A549 treated with dexamethasone at 1 μM for 4 hours (cell line): ENCODE results near the gene RNF41. TPM values are rescaled to one million over a fixed set of nuclear protein-coding genes. Genes with fewer than 3 reads are reported as not detected.

Experiments used
- total RNA-seq: library from RNA; stranded (reverse); fragments of 200-300 nt; extraction: Qiagen RNA extraction; gene quantifications from 5 replicates; pipeline ENCODE4 v1.2.3, GENCODE V29; 2022

The RNF41 gene
- 21.6 to 27.4 TPM (median 26.5 TPM) in 5 replicates for total RNA-seq

DNA sequence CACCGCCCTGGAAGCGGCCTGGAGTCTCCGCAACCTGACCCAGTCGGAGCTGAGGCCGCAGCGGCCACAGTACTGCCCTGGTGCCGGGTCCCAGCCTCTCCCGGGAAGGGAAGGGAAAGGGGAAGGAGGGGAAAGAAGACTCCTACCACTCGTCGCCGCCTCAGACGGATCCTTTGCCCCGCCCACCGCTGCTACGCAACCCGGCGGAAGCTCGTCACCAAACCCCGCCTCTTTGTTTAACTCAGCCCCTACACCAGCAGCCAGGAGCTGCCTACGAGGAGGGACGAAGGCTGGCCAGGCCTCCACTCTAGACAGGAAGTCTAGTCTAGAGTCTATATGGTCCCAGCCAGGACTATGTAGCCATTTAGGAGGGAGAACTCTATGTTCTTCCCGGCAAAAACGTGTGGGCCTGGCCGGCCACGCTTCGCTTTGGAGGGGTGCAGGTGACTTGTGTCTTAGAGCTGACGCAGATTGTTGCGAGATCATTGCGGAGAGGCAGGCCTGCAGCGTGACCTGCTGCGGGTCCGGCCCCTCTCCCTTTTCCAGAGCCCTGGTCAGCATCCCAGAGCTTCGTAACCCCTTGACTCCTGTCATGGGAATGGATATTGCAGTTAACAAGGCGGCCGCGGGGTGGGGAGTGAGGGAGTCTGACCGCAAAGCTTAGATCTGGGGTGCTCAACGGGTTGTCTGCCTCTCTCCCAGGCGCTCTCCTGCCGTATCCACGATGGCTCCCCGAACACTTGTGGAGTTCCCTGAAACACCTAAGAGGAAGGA, at the start of gene RNF41:
Gene RNF41, minus strand, starts transcription at position 166 of the 774 bp plus-strand sequence. CDS start 7,875 bp downstream, outside the sequence.

DNA sequence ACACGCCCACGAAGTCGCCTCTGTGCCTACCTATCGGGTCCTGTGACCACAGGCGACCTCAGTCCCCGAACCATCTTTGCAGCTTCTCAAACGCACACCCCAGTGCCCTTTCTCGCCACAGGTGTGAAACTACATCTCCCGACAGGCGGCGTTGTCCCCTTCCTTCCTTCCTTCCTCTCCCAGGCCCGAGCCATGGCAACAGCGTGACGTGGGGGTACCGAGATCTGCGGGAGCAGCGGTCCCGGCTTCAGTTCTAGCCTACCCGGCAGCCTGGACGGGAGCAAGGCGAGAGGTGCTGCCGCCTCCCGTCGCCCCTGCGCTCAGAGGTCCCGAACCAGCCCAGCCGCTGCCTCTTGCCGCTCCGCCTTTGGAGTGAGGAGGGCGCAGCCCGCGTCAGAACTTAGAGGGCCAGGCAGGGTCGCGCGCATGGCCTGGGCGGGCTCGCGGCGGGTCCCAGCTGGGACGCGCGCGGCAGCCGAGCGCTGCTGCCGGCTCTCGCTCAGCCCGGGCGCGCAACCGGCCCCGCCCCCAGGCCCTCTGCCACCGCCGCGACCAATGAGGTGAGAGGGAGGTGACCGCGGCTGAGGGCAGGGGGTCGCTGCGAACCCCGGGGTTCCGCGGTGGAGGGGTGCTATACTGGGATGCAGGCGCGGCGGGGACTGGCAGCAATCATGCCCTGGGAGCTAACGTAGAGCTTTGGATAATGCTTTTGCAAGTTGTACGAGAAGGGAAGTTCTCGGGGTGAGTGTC, 45.1 kb upstream of the RNF41 start, which contains the start of gene COQ10A:
Gene COQ10A, plus strand, starts transcription at position 250 of the 750 bp plus-strand sequence. Its CDS starts 177 bp downstream, at position 427.

DNA sequence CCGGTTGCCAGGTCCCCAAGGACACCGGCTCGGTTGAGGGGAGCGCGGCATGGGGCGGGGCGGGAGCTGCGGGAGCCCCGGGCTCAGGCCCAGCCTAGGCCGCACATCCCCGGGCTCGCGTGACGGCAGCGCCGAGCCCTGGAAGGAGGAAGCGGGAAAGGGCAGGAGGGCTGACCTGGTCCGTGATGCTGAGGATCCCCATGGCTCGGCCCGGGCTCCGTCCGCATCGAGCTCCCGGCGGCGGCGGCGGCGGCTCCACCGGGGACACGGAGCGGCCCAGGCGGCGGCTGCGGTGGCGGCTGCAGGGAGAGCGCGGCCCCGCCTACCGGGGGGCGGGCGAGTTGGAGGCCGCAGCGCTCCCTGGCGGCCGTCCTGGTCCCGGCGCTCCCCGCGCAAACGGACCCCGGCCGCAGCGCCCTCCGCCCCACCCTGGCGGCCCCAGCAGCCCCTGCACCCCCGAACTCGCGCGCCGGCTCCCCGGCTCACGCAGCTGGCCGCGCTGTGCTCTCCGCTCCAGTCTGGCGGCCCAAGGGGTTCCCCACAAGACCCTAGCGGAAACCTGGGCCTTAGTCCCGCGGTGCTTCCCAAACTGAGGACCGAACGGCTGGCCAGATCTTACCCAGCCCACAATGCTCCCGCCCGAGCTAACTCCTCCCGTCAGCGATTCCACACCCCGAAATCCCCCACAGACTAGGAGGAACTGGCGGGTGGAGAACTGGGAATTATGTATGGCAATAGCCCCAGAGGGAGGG, 36.5 kb upstream of the RNF41 start, which contains the start of gene ANKRD52:
Gene ANKRD52, minus strand, starts transcription at position 317 of the 752 bp plus-strand sequence. Its CDS starts 115 bp downstream, at position 202.

DNA sequence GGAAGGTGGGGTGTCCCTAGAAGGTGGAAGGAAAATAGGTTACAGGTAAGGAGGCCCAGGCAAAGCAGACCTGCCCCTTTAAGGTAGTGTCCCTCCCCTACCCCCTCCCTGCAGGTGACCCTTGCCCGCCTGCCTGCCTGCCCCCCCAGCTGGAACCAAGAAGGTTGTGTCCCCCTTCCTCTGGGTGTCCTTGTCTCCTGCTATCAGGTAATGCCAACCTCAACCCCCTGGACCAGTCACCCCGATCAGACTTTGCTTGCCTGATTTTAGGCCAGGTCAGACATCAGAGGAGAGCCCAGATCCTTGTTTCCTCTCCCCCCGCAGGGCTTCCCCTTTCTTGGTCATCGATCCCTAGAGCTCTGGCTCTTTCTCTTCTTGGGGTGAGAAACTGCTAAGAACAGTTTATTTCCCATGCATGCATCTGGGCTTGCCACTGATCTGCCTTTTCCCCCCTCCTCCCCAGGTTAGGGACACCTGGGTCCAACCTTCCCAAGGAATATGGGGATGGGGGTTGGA, 8.3 kb upstream of the RNF41 start, which contains the start of gene SLC39A5:
Gene SLC39A5, plus strand, starts transcription at position 136 of the 516 bp plus-strand sequence. CDS start 1,224 bp downstream, outside the sequence.

DNA sequence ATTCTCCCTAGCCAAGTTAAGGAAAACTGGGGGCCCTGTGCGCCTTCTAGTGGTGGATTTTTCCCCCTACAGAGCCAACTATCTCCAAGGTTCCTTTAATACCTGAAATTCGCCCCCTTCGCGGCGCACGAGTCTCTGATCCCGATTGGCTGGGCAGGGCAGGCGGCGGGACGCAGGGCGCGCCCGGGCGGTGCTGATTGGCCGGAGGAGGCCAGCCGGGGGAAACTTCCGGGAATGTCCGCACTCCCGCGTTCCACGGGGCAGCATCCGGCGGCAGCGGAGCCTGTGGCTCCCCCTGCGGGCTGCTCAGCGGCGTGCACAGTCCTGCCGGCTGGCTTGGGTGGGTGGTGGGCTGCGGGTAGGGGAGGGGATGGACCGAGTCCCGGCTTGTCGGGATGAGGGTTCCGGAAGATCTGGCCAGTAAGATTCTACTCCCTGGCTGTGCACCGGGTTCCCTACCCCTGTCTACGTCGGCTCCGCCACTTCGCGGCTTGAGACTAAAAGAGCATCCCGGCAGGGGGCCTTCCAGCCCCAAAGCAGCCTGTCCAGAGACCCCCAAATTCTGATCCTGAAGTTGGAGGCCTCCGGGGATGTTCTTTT, 2.5 kb upstream of the RNF41 start, which contains the start of gene NABP2:
Gene NABP2, plus strand, starts transcription at position 241 of the 600 bp plus-strand sequence. CDS start 515 bp downstream, outside the sequence.

DNA sequence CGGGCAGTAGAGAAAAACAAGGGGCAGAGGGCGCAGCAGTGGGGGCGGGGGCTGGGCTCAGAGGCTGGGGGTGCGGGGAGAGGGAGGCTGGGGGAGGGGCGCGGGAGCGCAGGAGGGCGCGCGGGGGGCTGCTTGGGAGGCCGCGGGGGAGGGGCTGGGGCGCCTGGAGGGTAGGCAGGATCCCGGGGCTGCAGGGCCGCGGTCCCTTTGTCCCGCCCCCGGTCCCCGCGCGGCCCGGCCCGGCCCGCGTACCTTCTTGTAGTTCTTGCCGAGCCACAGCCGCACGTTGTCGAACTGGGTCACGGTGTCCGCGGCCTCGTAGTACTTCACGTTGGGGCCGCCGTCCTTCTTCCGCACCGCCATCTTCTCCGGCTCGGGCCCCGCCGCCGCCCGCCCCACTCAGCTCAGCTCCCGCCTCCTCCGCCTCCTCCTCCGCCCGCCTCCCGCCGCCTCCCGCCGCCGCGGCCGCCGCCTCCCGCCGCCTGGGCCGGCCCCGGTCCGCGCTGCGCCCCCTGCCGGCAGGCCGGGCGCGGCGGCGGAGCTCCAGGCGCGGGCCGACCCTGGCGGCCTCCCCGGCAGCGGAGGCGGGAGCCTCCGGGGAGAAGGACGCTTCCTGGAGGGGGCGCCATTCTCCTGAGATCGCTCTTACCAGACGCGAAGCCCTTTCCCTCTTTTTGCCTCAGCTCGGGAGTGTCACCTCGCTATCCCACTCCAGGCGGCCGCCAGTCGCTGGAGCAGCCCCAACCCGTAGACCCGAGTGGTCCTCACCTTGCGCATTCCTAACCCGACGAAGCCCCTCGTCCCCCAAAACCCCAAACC, 32.4 kb downstream of the RNF41 start, which contains the start of gene SMARCC2:
Gene SMARCC2, minus strand, starts transcription at position 385 of the 819 bp plus-strand sequence. Its CDS starts 22 bp downstream, at position 363.

DNA sequence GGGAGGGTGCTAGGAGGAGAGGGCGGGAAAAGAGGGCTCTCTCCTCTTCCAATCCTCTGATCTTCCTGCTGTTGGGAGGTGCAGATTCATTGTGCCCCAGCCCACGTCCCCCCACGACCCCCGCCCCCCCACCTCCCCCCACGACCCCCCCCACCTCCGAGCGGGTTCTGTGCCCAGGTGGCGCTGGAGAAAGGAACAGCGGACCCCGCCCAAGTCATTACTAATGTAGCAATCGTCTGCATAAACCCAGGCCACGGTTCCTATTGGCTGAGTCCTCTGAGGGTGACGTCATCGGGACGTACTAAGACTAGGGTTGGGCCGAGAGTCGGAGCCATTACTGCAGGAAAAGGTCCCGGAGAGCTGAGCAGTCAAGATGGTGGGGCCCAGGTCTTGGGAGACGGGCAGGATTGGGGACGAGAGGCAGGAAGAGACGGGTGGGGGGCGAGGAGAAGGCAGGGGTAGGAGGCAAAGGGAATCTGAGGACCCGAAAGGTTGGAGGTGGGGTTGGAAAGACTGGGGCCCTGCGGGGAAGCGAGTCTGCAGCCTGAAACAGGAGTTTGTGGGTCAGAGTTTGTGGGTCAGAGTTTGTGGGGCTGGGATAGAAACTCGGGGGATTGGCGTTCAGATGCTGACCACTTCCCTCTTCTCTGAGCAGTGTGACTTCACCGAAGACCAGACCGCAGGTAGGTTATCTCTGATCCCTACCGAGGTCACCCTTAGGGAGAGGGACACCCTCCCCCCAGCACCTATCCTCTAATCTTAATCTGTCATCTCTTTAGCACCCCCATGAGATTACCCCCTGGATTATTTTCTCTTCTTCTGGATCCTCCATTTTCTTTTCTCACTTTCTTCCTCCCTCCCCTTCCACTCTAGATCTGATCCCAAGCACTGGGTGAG, 63.4 kb downstream of the RNF41 start, which contains the start of gene MYL6:
Gene MYL6, plus strand, starts transcription at position 331 of the 897 bp plus-strand sequence. Its CDS starts 43 bp downstream, at position 374.

Other genes starting within 250 kb of the RNF41 start
- 28.1 to 38.0 TPM (median 35.9 TPM) in 5 replicates for gene RAB5B, start 247.8 kb downstream of the RNF41 start, total RNA-seq
- 7.2 to 9.5 TPM (median 8.0 TPM) in 5 replicates for gene SUOX, start 224.6 kb downstream of the RNF41 start, total RNA-seq
- 2.3 to 2.9 TPM (median 2.8 TPM) in 5 replicates for gene IKZF4, start 200.9 kb downstream of the RNF41 start, total RNA-seq
- gene RPS26, start 180.0 kb downstream of the RNF41 start, total RNA-seq: 569 to 686 TPM (median 600 TPM) in 5 replicates
- gene ERBB3, start 141.8 kb downstream of the RNF41 start, total RNA-seq: 1.1 to 1.7 TPM (median 1.3 TPM) in 5 replicates
- gene PA2G4, start 117.4 kb downstream of the RNF41 start, total RNA-seq: 310 to 332 TPM (median 329 TPM) in 5 replicates
- gene RPL41, start 105.3 kb downstream of the RNF41 start, total RNA-seq: 5,372 to 6,304 TPM (median 5,793 TPM) in 5 replicates
- gene ZC3H10, start 103.7 kb downstream of the RNF41 start, total RNA-seq: 2.5 to 3.5 TPM (median 3.1 TPM) in 5 replicates
- gene ESYT1, start 93.7 kb downstream of the RNF41 start, total RNA-seq: 56.5 to 75.8 TPM (median 72.7 TPM) in 5 replicates
- 68.1 to 83.2 TPM (median 73.8 TPM) in 5 replicates for gene MYL6B, start 69.3 kb downstream of the RNF41 start, total RNA-seq
- 2,040 to 3,443 TPM (median 2,154 TPM) in 5 replicates for gene MYL6, start 63.6 kb downstream of the RNF41 start, total RNA-seq
- gene SMARCC2, start 32.4 kb downstream of the RNF41 start, total RNA-seq: 22.5 to 42.3 TPM (median 39.4 TPM) in 5 replicates
- gene NABP2, start 2.4 kb upstream of the RNF41 start, total RNA-seq: 54.2 to 64.3 TPM (median 59.9 TPM) in 5 replicates
- gene SLC39A5, start 8.1 kb upstream of the RNF41 start, total RNA-seq: 0.09 TPM in 1 of 5 replicates, not detected in the others
- 29.4 to 50.6 TPM (median 47.0 TPM) in 5 replicates for gene ANKRD52, start 36.5 kb upstream of the RNF41 start, total RNA-seq
- 12.6 to 15.7 TPM (median 15.3 TPM) in 5 replicates for gene COQ10A, start 45.0 kb upstream of the RNF41 start, total RNA-seq
- gene CS, start 78.4 kb upstream of the RNF41 start, total RNA-seq: 165 to 177 TPM (median 167 TPM) in 5 replicates
- gene CNPY2, start 94.1 kb upstream of the RNF41 start, total RNA-seq: 120 to 144 TPM (median 126 TPM) in 5 replicates
- 11.3 to 14.3 TPM (median 14.2 TPM) in 5 replicates for gene PAN2, start 112.1 kb upstream of the RNF41 start, total RNA-seq
- 0.17 to 0.49 TPM (median 0.32 TPM) in 4 of 5 replicates, not detected in the other for gene IL23A, start 117.0 kb upstream of the RNF41 start, total RNA-seq
- 7.6 to 13.7 TPM (median 11.1 TPM) in 5 replicates for gene STAT2, start 138.2 kb upstream of the RNF41 start, total RNA-seq
- gene APOF, start 140.9 kb upstream of the RNF41 start, total RNA-seq: not detected in 5 replicates
- 27.2 to 40.2 TPM (median 36.9 TPM) in 5 replicates for gene TIMELESS, start 227.5 kb upstream of the RNF41 start, total RNA-seq
- gene MIP, start 232.7 kb upstream of the RNF41 start, total RNA-seq: 0.15 TPM in 1 of 5 replicates, not detected in the others
- gene SPRYD4, start 246.7 kb upstream of the RNF41 start, total RNA-seq: 1.5 to 2.0 TPM (median 1.8 TPM) in 5 replicates